Liver (tissue), 3 donors: ENCODE results near the gene GNB1L.

Source experiments
- CTCF ChIP-seq: fragments of 150-350 bp; IDR thresholded peaks from 2 replicates; pipeline ENCODE4 v1.5.1; 2017; ENCODE audit warnings: improper control_type of control experiment, low read depth, low read length; ENCODE audit not compliant: missing input control
- EGR1 ChIP-seq, 2 donors: IDR thresholded peaks; 2 replicates each; pipeline ENCODE4 v1.6.1; 2016 to 2018; ENCODE audit warnings: antibody characterized with exemption in 2 of 2, low read depth in 2 of 2
- FOXA1 ChIP-seq: IDR thresholded peaks from 2 replicates; pipeline ENCODE4 v1.6.1; 2016; ENCODE audit warnings: antibody characterized with exemption
- GABPA ChIP-seq, 2 donors: IDR thresholded peaks in 1 of 2; conservative IDR thresholded peaks in 1 of 2; 2 replicates each; pipeline ENCODE4 v1.6.1; 2016; ENCODE audit warnings: antibody characterized with exemption in 2 of 2, mild to moderate bottlenecking in 1 of 2, moderate library complexity in 1 of 2
- JUND ChIP-seq, 2 donors: IDR thresholded peaks; 2 replicates each; pipeline ENCODE4 v1.6.1; 2016; ENCODE audit warnings: antibody characterized with exemption in 2 of 2
- MAX ChIP-seq: IDR thresholded peaks from 2 replicates; pipeline ENCODE4 v1.6.1; 2016; ENCODE audit warnings: antibody characterized with exemption
- NR2F2 ChIP-seq: IDR thresholded peaks from 2 replicates; pipeline ENCODE4 v1.6.1; 2016; ENCODE audit warnings: antibody characterized with exemption
- RAD21 ChIP-seq, 2 donors: IDR thresholded peaks; 2 replicates each; pipeline ENCODE4 v1.6.1; 2016; ENCODE audit warnings: antibody characterized with exemption in 2 of 2, mild to moderate bottlenecking in 2 of 2
- RXRA ChIP-seq, 2 donors: IDR thresholded peaks; 2 replicates each; pipeline ENCODE4 v1.6.1; 2017 to 2018; ENCODE audit warnings: antibody characterized with exemption in 2 of 2, mild to moderate bottlenecking in 1 of 2
- SP1 ChIP-seq: IDR thresholded peaks from 2 replicates; pipeline ENCODE4 v1.6.1; 2018; ENCODE audit warnings: antibody characterized with exemption, mild to moderate bottlenecking
- TAF1 ChIP-seq: conservative IDR thresholded peaks from 2 replicates; pipeline ENCODE4 v1.6.1; 2016; ENCODE audit warnings: antibody characterized with exemption, mild to moderate bottlenecking
- YY1 ChIP-seq: IDR thresholded peaks from 2 replicates; pipeline ENCODE4 v1.6.1; 2016; ENCODE audit warnings: antibody characterized with exemption, mild to moderate bottlenecking
- TF ChIP-seq, protein P1 (sequence below): IDR thresholded peaks from 2 replicates; pipeline ENCODE4 v1.6.1; 2016; ENCODE audit warnings: antibody characterized with exemption, mild to moderate bottlenecking
- TF ChIP-seq, protein P2 (sequence below): IDR thresholded peaks from 2 replicates; pipeline ENCODE4 v1.6.1; 2016; ENCODE audit warnings: antibody characterized with exemption
- donor health status: healthy.
- donor health status: healthy.

DNA sequence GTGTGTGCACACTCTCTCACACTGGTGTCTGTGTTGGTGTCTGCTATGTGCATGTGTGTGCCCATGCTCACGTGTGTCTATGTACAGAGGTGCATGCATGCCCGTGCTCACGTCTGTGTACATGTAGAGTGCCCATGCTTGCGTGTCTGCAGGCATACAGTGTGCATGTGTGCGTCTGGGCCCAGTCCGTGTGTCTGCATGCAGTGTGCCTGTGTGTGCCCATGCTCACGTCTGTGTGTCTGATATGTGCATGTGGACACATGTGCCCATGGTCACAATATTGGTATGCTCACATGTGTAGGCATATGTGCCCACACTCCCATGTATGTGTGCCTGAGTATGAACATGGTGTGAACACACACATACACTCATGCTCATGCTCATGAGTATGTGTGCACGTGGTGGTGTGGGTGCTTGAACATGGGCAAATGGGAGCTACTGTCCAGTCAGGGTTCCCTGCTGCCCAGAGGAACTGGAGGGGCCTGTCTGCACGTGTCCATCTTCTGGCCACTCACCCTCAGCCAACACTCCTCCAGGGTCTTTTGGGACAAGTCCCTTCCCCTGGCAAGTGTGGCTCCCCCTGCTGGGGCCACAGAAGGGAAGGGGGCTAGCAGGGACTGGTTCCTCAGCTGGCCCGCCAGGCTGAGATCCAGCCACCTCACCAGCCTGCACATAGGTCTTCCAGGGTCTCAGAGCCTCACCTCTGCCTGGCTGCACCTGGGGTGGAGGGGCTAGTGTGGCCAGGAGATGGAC lies 101.4 kb downstream of the GNB1L start:
- TF ChIP-seq CTCF, result no peak
- TF ChIP-seq TAF1, result no peak
- no peak for TF ChIP-seq MAX
- TF ChIP-seq GABPA (IDR thresholded peaks at IDR 0.05 in 1 of 2, conservative IDR thresholded peaks at IDR 0.05 in 1 of 2), result no peak
- no peak for TF ChIP-seq YY1
- TF ChIP-seq RAD21 (IDR thresholded peaks at IDR 0.05), result no peak
- TF ChIP-seq RXRA (IDR thresholded peaks at IDR 0.05), result no peak
- TF ChIP-seq, protein P1, sequence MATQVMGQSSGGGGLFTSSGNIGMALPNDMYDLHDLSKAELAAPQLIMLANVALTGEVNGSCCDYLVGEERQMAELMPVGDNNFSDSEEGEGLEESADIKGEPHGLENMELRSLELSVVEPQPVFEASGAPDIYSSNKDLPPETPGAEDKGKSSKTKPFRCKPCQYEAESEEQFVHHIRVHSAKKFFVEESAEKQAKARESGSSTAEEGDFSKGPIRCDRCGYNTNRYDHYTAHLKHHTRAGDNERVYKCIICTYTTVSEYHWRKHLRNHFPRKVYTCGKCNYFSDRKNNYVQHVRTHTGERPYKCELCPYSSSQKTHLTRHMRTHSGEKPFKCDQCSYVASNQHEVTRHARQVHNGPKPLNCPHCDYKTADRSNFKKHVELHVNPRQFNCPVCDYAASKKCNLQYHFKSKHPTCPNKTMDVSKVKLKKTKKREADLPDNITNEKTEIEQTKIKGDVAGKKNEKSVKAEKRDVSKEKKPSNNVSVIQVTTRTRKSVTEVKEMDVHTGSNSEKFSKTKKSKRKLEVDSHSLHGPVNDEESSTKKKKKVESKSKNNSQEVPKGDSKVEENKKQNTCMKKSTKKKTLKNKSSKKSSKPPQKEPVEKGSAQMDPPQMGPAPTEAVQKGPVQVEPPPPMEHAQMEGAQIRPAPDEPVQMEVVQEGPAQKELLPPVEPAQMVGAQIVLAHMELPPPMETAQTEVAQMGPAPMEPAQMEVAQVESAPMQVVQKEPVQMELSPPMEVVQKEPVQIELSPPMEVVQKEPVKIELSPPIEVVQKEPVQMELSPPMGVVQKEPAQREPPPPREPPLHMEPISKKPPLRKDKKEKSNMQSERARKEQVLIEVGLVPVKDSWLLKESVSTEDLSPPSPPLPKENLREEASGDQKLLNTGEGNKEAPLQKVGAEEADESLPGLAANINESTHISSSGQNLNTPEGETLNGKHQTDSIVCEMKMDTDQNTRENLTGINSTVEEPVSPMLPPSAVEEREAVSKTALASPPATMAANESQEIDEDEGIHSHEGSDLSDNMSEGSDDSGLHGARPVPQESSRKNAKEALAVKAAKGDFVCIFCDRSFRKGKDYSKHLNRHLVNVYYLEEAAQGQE, result no peak
- TF ChIP-seq EGR1 (IDR thresholded peaks at IDR 0.05; ENCODE audit: low read depth in 2 of 2), result no peak
- TF ChIP-seq SP1, result no peak
- no peak for TF ChIP-seq FOXA1
- TF ChIP-seq, protein P2, sequence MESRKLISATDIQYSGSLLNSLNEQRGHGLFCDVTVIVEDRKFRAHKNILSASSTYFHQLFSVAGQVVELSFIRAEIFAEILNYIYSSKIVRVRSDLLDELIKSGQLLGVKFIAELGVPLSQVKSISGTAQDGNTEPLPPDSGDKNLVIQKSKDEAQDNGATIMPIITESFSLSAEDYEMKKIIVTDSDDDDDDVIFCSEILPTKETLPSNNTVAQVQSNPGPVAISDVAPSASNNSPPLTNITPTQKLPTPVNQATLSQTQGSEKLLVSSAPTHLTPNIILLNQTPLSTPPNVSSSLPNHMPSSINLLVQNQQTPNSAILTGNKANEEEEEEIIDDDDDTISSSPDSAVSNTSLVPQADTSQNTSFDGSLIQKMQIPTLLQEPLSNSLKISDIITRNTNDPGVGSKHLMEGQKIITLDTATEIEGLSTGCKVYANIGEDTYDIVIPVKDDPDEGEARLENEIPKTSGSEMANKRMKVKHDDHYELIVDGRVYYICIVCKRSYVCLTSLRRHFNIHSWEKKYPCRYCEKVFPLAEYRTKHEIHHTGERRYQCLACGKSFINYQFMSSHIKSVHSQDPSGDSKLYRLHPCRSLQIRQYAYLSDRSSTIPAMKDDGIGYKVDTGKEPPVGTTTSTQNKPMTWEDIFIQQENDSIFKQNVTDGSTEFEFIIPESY, result no peak
- no peak for TF ChIP-seq NR2F2
- TF ChIP-seq JUND (IDR thresholded peaks at IDR 0.05), result no peak
